GM21786 (cell line): ENCODE measurements around the gene UNC13C.

Experiments used
- ATAC-seq: cut with Tn5 transposase; IDR thresholded peaks from one replicate; pipeline ENCODE4 v1.9.1; 2021; ENCODE audit not compliant: unreplicated experiment

The UNC13C gene

GRCh38 chr15:54619180-54619579, 640.9 kb downstream of the UNC13C start:
- no peak for ATAC-seq

GRCh38 chr15:54620916-54621315, 642.7 kb downstream of the UNC13C start:
- no peak for ATAC-seq

- no peak for ATAC-seq
These were observed 657.9 kb downstream of the UNC13C start for GRCh38 chr15:54636147-54636546.

- ATAC-seq = no peak
These were observed 660.4 kb downstream of the UNC13C start for GRCh38 chr15:54638666-54639065.

- no peak for ATAC-seq
These were observed 662.6 kb downstream of the UNC13C start for GRCh38 chr15:54640873-54641272.

- no peak for ATAC-seq
These were observed 666.6 kb downstream of the UNC13C start for GRCh38 chr15:54644796-54645195.

- no peak for ATAC-seq
These were observed 681.4 kb downstream of the UNC13C start for GRCh38 chr15:54659646-54660045.

GRCh38 chr15:54660356-54660755, 682.1 kb downstream of the UNC13C start:
- no peak for ATAC-seq

- no peak for ATAC-seq
These were observed 697.0 kb downstream of the UNC13C start for GRCh38 chr15:54675241-54675640.

- no peak for ATAC-seq
These were observed 703.3 kb downstream of the UNC13C start for GRCh38 chr15:54681584-54681983.
